PC-9 (cell line): ENCODE measurements around the gene MYO16. TPM values are rescaled to one million over a fixed set of nuclear protein-coding genes. Genes with fewer than 3 reads are reported as not detected.

ENCODE experiments used
- BruUV-seq: library from RNA; stranded (reverse); fragments of 400-500 nt; replicated peaks from 2 replicates; lab custom pipeline; 2021; lab: Mats Ljungman, UMichigan
- CTCF ChIA-PET: fragments of 300-600 bp; sonication (Branson Sonifier 250); formaldehyde crosslinking; loops from one replicate; lab custom pipeline; 2022; ENCODE audit warnings: antibody characterized with exemption; lab: Charles Lee
- POLR2A ChIA-PET: fragments of 300-600 bp; sonication (Branson Sonifier 250); formaldehyde crosslinking; loops from one replicate; lab custom pipeline; 2022; ENCODE audit warnings: antibody characterized with exemption; ENCODE audit not compliant: unreplicated experiment; lab: Charles Lee
- DNase-seq, 2 experiments: peaks; one replicate each; pipeline versions ENCODE4 v3.0.0 to v3.0.0-alpha.2; 2015 to 2022; ENCODE audit warnings: mixed read lengths in 1 of 2
- H2AFZ ChIP-seq: fragments of 200-600 bp; sonication (generic); 2 replicates; pipeline ENCODE4 v1.8.1; 2017; ENCODE audit warnings: antibody characterized with exemption
- H3F3A ChIP-seq: fragments of 200-600 bp; sonication (generic); 2 replicates; pipeline ENCODE4 v1.8.1; 2017; ENCODE audit warnings: antibody characterized with exemption, mild to moderate bottlenecking, low read depth; ENCODE audit not compliant: insufficient read depth
- H3K27ac ChIP-seq: fragments of 200-600 bp; sonication (generic); 2 replicates; pipeline ENCODE4 v1.6.1; 2016; ENCODE audit warnings: mixed run types
- H3K27me3 ChIP-seq: fragments of 200-600 bp; sonication (generic); 2 replicates; pipeline ENCODE4 v1.6.1; 2016; ENCODE audit warnings: low read depth, mixed run types; ENCODE audit not compliant: insufficient read depth
- H3K36me3 ChIP-seq: fragments of 200-600 bp; sonication (generic); 2 replicates; pipeline ENCODE4 v1.6.1; 2016; ENCODE audit warnings: low read depth, mixed run types
- H3K4me1 ChIP-seq: fragments of 200-600 bp; sonication (generic); replicated peaks from 2 replicates; pipeline ENCODE4 v1.6.1; 2016; ENCODE audit warnings: mixed run types; ENCODE audit not compliant: insufficient read depth
- H3K4me2 ChIP-seq: fragments of 200-600 bp; sonication (generic); 2 replicates; pipeline ENCODE4 v1.6.1; 2017; ENCODE audit warnings: mixed run types
- H3K4me3 ChIP-seq: fragments of 200-600 bp; sonication (generic); 2 replicates; pipeline ENCODE4 v1.6.1; 2016; ENCODE audit warnings: mixed run types
- H3K79me2 ChIP-seq: fragments of 200-600 bp; sonication (generic); 2 replicates; pipeline ENCODE4 v1.6.1; 2017; ENCODE audit warnings: low read depth, mixed run types
- H3K9me2 ChIP-seq: fragments of 200-600 bp; sonication (generic); 2 replicates; pipeline ENCODE4 v1.8.1; 2017; ENCODE audit warnings: mild to moderate bottlenecking; ENCODE audit not compliant: insufficient read depth
- H3K9me3 ChIP-seq: fragments of 200-600 bp; sonication (generic); 2 replicates; pipeline ENCODE4 v1.8.1; 2016; ENCODE audit warnings: low read depth; ENCODE audit not compliant: insufficient read depth
- H4K20me1 ChIP-seq: fragments of 200-600 bp; sonication (generic); 2 replicates; pipeline ENCODE4 v1.8.1; 2017; ENCODE audit not compliant: insufficient read depth
- EZH2 ChIP-seq: fragments of 200-600 bp; sonication (generic); IDR thresholded peaks from 2 replicates; pipeline ENCODE4 v1.8.0; 2017; ENCODE audit warnings: antibody characterized with exemption, low read depth
- intact Hi-C: fragments of 100-400 bp; cut with micrococcal nuclease; formaldehyde crosslinking; loops from one replicate; pipeline ENCODE4 v1.10.0; 2022; ENCODE audit not compliant: unreplicated experiment
- total RNA-seq: library from RNA; stranded (reverse); gene quantifications from 2 replicates; pipeline ENCODE4 v1.2.3, GENCODE V29; 2021
- TF ChIP-seq, protein P1 (sequence below): fragments of 200-600 bp; sonication (generic); conservative IDR thresholded peaks from 2 replicates; pipeline ENCODE4 v1.6.1; 2017; ENCODE audit warnings: mixed run types, antibody characterized with exemption, mild to moderate bottlenecking, moderate library complexity

MYO16 gene
- total RNA-seq, 1 experiment from 2014 or later, result 0.59 TPM

DNA sequence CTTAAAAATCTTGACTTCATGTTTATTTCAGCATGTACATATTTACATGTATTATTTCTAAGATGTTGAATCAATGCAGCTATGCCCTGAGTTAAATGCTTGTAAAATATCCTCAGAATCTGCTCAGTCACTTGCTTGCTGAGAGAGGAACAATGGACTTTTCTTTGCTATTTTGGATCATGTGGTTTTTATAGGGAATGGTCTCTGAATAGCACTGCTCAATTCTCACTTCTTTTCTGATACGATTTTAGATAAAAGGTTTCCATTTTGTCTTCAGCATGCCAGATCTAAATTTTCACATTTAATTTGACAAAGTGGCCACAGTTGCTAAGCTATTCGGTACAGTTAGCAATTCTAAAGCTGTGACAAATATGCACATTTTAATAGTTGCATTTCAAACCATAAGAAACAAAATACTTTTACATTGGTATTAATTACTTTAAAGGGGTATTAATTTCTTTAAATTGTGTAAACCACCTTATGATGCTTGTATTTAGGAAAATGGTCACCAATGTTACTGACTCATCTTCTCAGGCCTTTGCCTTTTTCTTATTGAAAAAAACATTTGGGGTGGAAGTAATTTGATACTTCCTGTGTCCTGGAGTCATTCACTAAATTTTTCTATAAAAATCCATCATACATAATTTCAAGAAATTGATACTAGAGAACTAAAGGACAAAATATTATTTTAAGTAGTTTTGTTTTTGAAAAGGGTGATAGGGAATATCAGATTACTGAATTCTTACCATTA is 113.5 kb downstream of the MYO16 start:
- no peaks in the 10 kb centered on the region for H3K36me3 ChIP-seq
- H3K27ac ChIP-seq, result no peak overlapping the region
- no peak for TF ChIP-seq EZH2
- TF ChIP-seq, protein P1, sequence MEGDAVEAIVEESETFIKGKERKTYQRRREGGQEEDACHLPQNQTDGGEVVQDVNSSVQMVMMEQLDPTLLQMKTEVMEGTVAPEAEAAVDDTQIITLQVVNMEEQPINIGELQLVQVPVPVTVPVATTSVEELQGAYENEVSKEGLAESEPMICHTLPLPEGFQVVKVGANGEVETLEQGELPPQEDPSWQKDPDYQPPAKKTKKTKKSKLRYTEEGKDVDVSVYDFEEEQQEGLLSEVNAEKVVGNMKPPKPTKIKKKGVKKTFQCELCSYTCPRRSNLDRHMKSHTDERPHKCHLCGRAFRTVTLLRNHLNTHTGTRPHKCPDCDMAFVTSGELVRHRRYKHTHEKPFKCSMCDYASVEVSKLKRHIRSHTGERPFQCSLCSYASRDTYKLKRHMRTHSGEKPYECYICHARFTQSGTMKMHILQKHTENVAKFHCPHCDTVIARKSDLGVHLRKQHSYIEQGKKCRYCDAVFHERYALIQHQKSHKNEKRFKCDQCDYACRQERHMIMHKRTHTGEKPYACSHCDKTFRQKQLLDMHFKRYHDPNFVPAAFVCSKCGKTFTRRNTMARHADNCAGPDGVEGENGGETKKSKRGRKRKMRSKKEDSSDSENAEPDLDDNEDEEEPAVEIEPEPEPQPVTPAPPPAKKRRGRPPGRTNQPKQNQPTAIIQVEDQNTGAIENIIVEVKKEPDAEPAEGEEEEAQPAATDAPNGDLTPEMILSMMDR, result no peak
- H3K79me2 ChIP-seq, result no peaks in the 10 kb centered on the region
- H3K4me3 ChIP-seq, result no peak overlapping the region
- H3K4me2 ChIP-seq, result no peak overlapping the region
- no peaks in the 10 kb centered on the region for H3F3A ChIP-seq
- no peaks in the 10 kb centered on the region for H3K27me3 ChIP-seq
- no TSS peak for BruUV-seq
- ChIA-PET POLR2A (no interaction called here), CTCF (no interaction called here)
- intact Hi-C loops, result no loop called here
- H3K9me3 ChIP-seq, result no peaks in the 10 kb centered on the region
- no peaks in the 10 kb centered on the region; the same call in 1 of the 2 replicates for H3K4me1 ChIP-seq
- no peaks in the 10 kb centered on the region for H4K20me1 ChIP-seq
- H2AFZ ChIP-seq, result no peak overlapping the region
- DNase-seq, result no peak
- no peaks in the 10 kb centered on the region; the same call in 1 of the 2 replicates for H3K9me2 ChIP-seq

DNA sequence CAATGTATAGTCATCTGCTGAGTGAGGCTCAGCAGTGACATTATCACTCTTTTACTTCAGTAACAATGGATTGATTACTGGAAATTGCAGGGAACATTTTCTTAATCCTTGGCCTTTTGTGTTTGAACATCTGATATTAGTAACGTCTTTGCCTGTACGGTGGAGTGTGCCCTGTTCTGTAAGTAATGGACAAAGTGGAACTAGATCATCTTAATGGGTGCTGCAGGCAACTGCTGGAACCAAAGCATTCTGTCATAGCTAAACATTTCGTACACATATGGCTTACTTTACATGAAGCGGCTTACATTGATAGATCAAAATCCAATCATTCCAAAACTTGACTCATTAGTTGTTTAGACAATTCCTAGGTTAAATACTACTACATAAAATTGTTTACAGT is 114.1 kb downstream of the MYO16 start:
- Histone ChIP-seq H3K4me2 (no peak overlapping the region), H3K27me3 (no peaks in the 10 kb centered on the region), H3F3A (no peaks in the 10 kb centered on the region), H3K4me3 (no peak overlapping the region), H2AFZ (no peak overlapping the region), H3K9me2 (no peaks in the 10 kb centered on the region; the same call in 1 of the 2 replicates), H3K36me3 (no peaks in the 10 kb centered on the region), H4K20me1 (no peaks in the 10 kb centered on the region), H3K4me1 (no peaks in the 10 kb centered on the region; the same call in 1 of the 2 replicates), H3K27ac (no peak overlapping the region), H3K9me3 (no peaks in the 10 kb centered on the region), H3K79me2 (no peaks in the 10 kb centered on the region)
- DNase-seq, result no peak
- no TSS peak for BruUV-seq
- ChIA-PET POLR2A (no interaction called here), CTCF (no interaction called here)
- TF ChIP-seq EZH2, result no peak
- TF ChIP-seq, protein P1, result no peak
- intact Hi-C loops, result no loop called here

DNA sequence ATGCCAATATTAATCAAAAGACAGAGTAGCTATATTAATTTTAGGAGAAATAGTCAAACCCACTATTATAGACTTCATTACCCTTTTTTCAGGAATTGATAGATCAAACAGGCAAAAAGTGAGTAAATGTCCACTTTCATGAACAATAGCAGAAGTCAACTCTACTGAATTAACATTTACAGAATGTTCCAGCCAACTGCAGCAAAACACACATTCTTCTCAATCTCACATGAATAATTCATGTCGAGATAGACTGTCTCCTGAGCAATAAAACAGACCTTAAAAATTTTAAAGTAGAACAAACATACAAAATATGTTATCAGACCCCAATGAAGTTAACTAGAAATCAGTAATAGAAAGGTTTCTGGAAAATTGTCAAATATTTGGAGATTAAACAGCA is 118.4 kb downstream of the MYO16 start:
- no peak overlapping the region for H3K4me2 ChIP-seq
- TF ChIP-seq EZH2, result no peak
- TF ChIP-seq, protein P1, result no peak
- H3K27ac ChIP-seq, result no peak overlapping the region
- no peaks in the 10 kb centered on the region for H3K36me3 ChIP-seq
- ChIA-PET POLR2A (no interaction called here), CTCF (no interaction called here)
- no peaks in the 10 kb centered on the region for H3K27me3 ChIP-seq
- no peaks in the 10 kb centered on the region for H3F3A ChIP-seq
- BruUV-seq, result no TSS peak
- DNase-seq, result no peak
- H3K4me3 ChIP-seq, result no peak overlapping the region
- no peaks in the 10 kb centered on the region for H3K9me3 ChIP-seq
- H3K4me1 ChIP-seq, result no peaks in the 10 kb centered on the region; the same call in 1 of the 2 replicates
- H3K9me2 ChIP-seq, result no peaks in the 10 kb centered on the region; the same call in 1 of the 2 replicates
- intact Hi-C loops, result no loop called here
- H2AFZ ChIP-seq, result no peak overlapping the region
- no peaks in the 10 kb centered on the region for H3K79me2 ChIP-seq
- no peaks in the 10 kb centered on the region for H4K20me1 ChIP-seq
